ENCODE results near the gene OXCT2.
"Not testable (repeated sequence)": the region's sequence is repeated elsewhere in the genome, so short reads cannot be mapped to it uniquely, and the experiment has no call there.

The OXCT2 gene

DNA sequence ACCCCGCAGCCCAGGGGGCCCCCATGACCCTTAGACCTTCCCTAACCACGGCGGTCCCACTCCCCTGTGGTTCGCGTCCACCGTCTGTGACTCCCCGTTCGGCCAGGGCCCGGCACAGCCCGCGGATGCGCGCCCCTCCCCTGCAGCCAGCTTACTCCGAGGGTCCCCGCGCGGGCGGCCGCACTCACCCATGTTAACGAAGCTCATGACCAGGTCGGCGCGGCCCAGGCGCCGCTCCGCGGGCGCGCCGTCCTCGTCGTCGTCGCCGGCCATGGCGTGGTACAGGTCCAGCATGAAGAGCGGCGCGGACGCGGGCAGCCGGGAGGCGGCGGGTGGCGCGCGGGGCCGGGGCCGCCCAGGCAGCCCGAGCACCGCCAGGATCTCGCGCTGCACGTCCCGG lies 16.8 kb upstream of the OXCT2 start:
- not testable (repeated sequence) for FAIRE-seq; DNase-seq (ENCODE audit: insufficient read length, low spot score)

DNA sequence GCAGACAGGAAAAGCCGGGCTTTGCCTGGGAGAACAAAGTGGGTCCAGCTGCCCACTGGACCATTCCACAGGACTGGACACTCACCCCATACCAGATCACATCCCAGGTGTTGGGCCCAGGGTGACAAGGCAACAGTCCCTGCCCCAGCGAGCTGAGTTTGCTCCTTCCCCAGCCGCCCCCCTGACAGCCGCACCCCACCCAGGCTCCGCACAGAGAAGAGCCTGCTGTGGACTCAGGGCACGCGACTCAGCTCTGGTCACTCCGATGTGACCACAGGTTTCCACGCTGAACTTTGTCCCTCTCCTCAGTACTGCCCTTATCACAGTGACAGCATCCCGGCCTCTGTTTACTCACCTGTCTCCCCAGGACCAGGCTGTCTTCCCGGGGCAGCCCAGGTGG lies 16.3 kb upstream of the OXCT2 start:
- FAIRE-seq (peak; percentile 48), DNase-seq (ENCODE audit: insufficient read length, low spot score) (no peak)

- not testable (repeated sequence) for FAIRE-seq; DNase-seq (ENCODE audit: insufficient read length, low spot score)
These were observed 15.9 kb upstream of the OXCT2 start for GRCh38 chr1:39787108-39787375.

GRCh38 chr1:39786303-39787107 lies 15.4 kb upstream of the OXCT2 start:
- DNase-seq (ENCODE audit: insufficient read length, low spot score), result not testable (repeated sequence)
- FAIRE-seq, result peak; percentile 65

- DNase-seq (ENCODE audit: insufficient read length, low spot score); FAIRE-seq: not testable (repeated sequence)
These were observed 11.5 kb upstream of the OXCT2 start for GRCh38 chr1:39782685-39783084.

GRCh38 chr1:39782103-39782502 lies 11.0 kb upstream of the OXCT2 start:
- no peak for FAIRE-seq
- DNase-seq (ENCODE audit: insufficient read length, low spot score), result no peak

GRCh38 chr1:39781349-39781715 lies 10.2 kb upstream of the OXCT2 start:
- FAIRE-seq (no peak), DNase-seq (ENCODE audit: insufficient read length, low spot score) (no peak)

DNA sequence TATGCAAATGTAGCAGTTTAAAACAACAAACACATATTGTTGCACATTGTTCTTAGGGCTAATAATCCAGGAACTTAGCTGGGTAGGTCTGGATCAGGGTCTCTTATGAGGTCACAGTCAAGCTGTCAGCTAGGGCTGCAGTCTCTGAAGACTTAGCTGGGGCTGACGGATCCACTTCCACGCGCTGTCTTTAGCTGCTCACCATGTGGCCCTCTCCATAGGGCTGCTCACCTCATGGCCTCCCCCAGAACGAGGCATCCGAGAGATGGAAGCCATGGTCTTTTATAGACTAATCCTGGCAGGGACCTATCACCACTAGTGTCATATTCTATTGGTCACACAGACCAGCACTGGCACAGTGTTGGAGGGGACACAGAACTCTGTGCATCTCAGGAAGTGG lies 8.7 kb upstream of the OXCT2 start:
- DNase-seq (ENCODE audit: insufficient read length, low spot score), result no peak
- FAIRE-seq, result no peak

DNA sequence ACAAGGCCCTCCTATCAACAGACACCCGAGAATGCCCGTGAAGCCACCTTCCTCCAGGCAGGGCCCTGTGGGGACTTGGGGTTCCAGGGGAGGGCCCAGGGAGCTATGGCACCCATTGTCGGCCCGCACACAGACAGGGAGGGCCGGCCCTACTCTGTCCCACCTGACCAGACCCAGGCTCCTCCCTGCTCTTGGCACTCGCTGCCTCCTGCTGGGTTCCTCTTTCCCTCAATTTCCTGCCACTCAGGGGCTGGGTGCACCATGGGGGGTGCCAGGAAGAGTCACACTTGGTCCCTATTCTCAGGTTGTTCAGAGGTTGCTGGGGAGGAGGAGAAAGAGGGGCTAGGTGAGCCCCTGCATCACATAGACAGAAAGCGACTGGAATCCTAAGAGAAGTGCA lies 8.0 kb upstream of the OXCT2 start:
- DNase-seq (ENCODE audit: insufficient read length, low spot score), result no peak
- FAIRE-seq, result no peak

DNA sequence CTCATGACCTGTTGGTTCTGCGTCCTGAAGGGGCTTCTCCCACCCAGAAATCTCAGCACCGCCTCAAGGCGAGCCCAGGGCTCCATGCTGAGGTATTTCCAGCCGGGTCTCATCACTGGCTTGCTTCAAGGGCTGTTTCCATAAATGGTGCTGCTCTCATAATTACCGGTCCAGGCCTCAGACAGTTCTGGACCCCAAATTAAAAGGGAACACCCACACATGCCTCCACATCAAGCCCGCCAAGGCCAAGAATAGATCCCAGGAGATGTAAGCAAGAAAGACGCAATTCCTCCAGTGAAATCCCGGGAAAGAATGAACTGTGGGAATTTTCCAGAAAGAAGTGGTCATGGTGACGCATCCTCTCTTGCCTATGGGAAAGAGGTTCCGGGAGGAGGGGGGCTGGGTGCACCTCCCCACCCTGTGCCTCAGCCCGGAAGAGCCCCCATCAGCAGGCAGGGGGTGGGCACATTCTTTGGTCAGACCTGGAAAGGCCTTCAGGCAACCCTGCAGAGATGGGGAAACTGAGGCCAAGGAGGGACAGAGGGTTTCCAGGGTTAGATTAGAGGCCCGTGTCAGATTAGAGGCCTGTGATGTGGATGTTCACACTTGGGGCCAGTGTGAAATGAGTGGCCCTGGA lies 7.4 kb upstream of the OXCT2 start:
- not testable (repeated sequence) for FAIRE-seq; DNase-seq (ENCODE audit: insufficient read length, low spot score)

GRCh38 chr1:39777896-39778295 lies 6.7 kb upstream of the OXCT2 start:
- DNase-seq (ENCODE audit: insufficient read length, low spot score); FAIRE-seq: not testable (repeated sequence)

DNA sequence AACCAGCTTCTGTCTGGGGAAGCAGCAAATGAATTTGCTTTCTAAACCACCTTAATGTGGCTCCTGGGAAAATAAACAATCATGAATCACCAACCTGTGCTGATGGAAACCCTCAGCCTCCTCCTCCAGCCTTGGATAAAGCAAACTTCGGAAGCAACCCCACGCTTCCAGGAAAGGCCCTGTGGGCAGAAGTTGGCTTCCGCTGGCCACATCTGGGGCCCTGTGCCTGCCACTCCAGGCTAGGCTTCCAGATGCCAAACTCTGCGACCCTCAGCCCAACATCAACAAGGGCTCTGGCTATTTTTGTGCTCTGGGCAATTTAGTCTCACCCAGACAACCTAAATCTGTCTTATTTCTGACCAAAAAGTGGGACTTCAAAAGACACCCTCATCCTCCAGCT lies 6.2 kb upstream of the OXCT2 start:
- FAIRE-seq, result no peak
- DNase-seq (ENCODE audit: insufficient read length, low spot score), result no peak

DNA sequence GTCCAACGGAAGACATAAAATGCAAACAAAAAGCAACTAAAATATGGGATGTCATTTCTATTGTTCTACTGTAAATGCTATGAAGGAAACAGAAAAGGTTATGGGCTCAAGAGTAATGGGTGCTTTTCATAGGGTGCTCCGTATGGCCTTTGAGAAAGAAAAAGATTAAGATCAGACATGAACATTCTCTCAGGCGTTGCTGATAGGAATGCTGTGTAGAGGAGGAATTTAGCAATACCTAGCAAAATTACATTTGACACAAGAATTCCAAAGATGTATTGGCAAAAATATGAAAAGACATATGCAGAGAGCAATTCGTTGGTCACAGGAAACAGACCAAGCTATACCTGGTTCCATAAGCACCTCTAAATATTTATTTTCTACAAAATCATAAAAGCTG lies 5.7 kb upstream of the OXCT2 start:
- DNase-seq (ENCODE audit: insufficient read length, low spot score), result no peak
- no peak for FAIRE-seq

- no peak for DNase-seq (ENCODE audit: insufficient read length, low spot score)
- FAIRE-seq, result no peak
These were observed 5.2 kb upstream of the OXCT2 start for GRCh38 chr1:39776400-39776713.

- FAIRE-seq, result not testable (repeated sequence)
These were observed 4.7 kb upstream of the OXCT2 start for GRCh38 chr1:39775676-39776399.

GRCh38 chr1:39775141-39775540 lies 4.0 kb upstream of the OXCT2 start:
- not testable (repeated sequence) for FAIRE-seq; DNase-seq (ENCODE audit: insufficient read length, low spot score)

More at GRCh38 chr1:39775676-39776399, 4.7 kb upstream of the OXCT2 start:
- DNase-seq (ENCODE audit: insufficient read length, low spot score), result not testable (repeated sequence)

DNA sequence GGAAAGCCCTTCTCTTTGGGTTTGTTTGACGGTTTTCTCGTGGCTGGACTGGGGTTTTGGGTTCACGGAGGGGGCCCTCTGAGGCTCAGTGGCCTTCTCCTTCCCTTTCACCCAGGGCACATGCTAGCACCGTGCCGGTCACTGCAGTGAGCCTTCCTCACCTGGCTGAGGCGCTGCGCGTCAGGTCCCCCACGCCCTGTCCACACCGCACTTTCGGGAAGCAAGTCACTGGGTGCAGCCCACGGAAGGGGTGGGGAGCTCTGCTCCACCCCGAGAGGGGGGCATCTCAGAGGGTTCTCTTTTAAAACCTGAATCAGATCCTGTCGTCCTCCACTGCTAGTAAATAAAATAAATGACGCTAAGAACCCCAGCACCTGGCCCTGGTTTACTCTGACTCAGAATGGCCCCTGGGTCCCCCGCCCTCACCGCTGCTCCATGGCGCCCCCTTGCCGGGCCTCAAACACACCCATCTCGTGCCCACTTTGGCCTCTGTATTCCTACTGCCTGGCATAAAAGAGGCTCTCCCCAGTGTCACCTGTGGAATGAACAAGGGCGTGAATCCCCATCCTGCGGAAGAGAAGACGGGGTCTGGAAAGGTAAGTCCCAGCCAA lies 2.3 kb upstream of the OXCT2 start:
- not testable (repeated sequence) for FAIRE-seq; DNase-seq (ENCODE audit: insufficient read length, low spot score)

DNA sequence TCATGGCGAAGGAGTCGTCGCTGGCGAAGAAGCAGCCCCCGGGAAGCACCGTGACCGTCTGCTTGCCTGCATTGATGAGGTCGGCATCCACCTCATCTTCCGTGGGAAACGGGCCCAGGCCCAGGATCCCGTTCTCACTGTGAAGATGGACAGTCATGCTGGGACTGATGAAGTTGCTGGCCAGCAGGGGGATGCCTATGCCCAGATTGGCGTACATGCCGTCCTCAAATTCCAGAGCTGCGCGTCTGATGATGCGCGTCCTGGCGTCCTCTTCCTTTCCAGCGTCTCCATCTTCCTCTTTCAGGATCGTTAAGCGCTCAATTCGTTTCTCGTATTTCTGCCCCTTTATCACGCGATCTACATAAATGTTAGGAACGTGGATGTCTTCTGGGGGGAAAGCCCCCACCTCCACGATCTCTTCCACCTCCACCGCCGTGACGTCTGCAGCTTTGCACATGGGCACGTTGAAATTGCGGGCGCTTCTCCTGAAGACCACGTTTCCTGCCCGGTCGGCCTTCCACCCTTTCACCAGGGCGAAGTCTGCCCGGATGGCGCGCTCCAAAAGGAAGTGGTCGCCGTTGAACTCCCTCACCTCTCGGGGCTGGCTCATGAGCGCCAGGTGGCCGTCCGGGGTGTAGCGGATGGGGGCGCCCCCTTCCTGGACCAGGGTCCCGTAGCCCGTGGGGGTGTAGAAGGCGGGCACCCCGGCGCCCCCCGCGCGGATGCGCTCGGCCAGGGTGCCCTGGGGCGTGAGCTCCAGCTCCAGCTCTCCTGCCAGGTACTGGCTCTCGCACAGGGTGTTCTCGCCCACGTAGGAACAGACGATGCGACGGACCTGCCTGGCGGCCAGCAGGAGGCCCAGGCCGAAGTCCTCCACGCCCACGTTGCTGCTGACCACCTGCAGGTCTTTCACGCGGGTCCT lies 787 bp downstream of the OXCT2 start:
- not testable (repeated sequence) for DNase-seq (ENCODE audit: insufficient read length, low spot score); FAIRE-seq

DNA sequence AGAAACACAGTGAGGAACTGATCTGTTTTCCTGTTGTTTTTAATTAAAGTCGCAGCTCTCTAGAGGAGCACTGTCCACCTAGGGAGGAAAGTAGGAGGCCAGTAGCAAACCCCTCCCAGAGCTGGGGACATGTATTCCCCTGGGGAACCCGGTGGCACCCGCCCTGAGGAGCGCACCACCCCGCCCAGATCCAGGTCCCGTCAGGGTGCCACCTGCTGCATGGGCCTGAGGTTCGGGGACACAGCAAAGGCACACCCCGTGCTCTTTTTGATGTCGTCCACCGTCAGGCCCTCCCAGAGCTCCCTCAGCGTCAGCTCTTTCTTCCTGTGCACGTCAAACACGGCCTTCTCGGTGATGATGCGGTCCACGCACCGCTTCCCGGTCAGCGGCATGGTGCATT lies 1.6 kb downstream of the OXCT2 start:
- not testable (repeated sequence) for DNase-seq (ENCODE audit: insufficient read length, low spot score); FAIRE-seq

DNA sequence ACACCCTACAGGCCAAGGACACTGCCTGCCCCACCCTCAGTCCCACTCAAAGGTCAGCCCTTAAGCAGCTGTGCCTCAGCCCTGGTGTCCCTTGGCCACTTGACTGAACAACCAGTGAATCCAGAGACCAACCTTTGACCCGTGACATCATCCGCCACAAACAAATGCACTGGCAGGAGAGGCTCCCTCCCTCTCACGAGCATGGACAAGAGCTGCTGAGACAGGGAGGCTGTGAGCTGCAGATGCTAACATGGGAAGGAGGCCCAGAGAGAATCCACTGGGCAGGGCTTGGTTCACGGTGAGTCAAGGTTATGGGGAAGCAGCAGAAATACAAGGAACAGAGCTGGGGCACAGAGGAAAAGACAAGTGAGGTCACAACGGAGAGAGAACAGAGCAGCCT lies 4.7 kb downstream of the OXCT2 start:
- DNase-seq (ENCODE audit: insufficient read length, low spot score), result not testable (repeated sequence)
- FAIRE-seq, result peak; percentile 72
